ENCODE data around the gene DPYSL4.
"Not testable (repeated sequence)": the region's sequence is repeated elsewhere in the genome, so short reads cannot be mapped to it uniquely, and the experiment has no call there.

DPYSL4 gene

GRCh38 chr10:132150777-132151176 lies 36.0 kb upstream of the DPYSL4 start:
- no peak for DNase-seq

DNA sequence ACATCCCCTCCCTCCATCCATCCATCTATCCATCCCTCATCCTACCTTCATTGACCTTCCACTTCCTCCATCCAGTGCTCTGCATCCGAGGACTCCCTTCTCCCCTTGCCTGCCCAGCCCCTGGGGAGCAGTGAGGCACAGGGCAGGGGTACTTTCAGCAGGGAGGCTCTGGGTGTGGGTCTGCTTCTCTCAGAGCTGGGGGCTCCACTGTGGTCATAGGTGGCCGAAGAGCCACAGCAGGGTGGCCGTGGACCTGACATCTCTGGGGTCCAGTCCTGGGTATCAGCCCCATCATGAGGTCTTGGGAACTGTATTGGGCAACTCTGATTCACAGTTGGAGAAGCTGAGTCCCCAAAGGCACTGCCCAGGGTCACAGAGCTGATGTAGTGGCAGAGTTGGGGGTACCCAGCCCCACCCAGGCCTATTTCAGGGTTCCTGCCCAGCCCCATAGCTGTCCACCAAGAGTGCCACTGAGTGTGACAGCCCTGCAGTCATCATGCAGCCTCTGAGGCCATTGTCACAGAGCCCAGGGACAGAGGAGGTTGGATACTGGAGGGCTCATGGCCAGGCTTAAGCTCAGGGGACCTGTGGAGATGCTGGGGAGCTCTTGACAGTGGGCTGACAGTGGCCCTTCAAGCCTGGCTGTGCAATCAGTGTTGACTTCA lies 35.3 kb upstream of the DPYSL4 start:
- DNase-seq: no peak

GRCh38 chr10:132151951-132152505 lies 34.7 kb upstream of the DPYSL4 start:
- no peak for DNase-seq

GRCh38 chr10:132152896-132153580 lies 33.7 kb upstream of the DPYSL4 start:
- DNase-seq: no peak

- DNase-seq: no peak
Observed at GRCh38 chr10:132153616-132154217, 33.0 kb upstream of the DPYSL4 start.

GRCh38 chr10:132154440-132154839 lies 32.3 kb upstream of the DPYSL4 start:
- DNase-seq: no peak

DNA sequence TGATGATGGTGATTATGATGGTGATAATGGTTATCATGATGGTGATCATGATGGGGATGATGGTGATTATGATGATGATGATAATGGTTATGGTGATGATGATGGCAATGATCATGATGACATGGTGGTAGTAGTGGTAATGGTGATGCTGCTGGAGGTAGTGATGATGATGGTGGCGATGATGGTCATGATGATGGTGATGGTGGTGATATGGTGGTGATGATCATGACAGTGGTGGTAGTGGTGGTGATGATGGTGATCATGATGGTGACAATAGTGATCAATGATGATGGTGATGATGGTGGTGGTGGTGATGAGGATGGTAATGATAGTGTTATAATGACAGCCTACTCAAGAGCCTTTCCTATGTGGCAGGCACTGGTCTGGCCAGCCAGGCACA lies 31.8 kb upstream of the DPYSL4 start:
- no peak for DNase-seq

DNA sequence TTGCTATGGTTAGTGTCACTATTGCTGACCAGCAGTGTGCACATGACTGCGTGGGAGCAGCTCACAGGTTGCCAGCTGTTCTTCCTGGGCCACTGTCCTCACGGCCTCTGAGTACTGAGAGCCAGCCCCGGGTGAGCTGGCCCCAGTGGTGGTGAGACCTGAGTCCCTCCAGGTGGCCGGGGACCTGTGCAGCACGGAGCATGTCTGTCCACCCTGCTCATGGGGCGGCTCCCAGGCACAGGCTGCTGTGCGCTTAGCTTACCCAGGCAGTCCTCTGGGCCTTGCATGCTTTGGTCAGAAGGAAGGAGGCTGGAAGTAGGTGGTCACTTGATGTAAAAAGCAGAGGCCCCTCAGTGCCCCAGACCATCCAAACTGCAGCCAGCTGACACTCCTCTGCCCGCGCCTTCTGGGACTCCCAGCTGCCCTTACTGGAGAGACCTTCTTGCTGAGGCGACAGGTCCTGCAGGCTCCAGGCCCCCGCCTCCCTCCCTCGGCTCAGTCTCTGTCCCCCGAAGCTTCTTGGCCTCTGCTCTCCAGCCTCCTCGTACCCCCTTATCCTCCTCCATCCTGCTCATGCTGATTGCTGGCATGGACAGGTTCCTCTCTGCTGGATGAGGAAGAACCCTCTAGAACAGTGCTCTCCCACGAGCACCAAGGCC lies 30.9 kb upstream of the DPYSL4 start:
- no peak for DNase-seq

- DNase-seq: no peak
Observed at GRCh38 chr10:132156382-132156781, 30.4 kb upstream of the DPYSL4 start.

GRCh38 chr10:132157101-132157500 lies 29.6 kb upstream of the DPYSL4 start:
- DNase-seq: no peak

DNA sequence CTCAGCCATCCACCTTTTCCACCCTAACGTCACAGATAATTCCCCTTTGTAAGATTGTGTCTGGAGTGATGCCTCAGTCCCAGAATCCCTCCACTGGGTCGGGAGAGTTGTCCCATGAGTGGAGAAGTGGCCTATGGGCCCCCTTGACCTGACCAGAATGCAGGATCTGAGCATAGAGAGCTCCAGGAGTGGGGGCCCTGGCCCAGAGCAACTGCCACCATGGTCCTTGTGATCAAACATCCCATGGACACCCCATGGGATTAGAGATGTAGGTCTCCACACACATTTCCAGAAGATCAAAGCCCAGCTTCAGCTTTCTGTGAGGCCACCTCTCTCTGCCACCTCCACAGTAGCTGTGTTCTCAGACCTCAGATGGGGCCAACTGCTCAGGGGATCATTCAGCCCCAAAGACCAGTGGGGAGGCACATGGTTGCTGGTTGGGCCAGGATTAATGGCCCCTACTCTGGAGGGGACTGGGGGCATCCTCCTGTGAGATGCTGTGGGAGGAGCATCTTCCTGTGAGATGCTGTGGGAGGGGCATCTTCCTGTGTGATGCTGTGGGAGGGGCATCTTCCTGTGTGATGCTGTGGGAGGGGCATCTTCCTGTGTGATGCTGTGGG lies 28.5 kb upstream of the DPYSL4 start:
- DNase-seq: no peak

DNA sequence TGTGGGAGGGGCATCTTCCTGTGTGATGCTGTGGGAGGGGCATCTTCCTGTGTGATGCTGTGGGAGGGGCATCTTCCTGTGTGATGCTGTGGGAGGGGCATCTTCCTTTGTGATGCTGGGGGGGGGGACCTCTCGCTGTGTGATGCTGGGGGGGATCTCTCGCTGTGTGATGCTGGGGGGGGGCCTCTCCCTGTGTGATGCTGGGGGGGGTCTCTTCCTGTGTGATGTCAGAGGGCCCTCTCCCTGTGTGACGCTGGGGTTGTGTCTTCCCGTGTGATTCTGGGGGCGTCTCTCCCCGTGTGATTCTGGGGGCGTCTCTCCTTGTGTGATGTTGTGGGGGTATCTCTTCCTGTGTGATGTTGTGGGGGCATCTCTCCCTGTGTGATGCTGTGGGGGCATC lies 27.9 kb upstream of the DPYSL4 start:
- no peak for DNase-seq

- DNase-seq: not testable (repeated sequence)
Observed at GRCh38 chr10:132159302-132160230, 27.2 kb upstream of the DPYSL4 start.

GRCh38 chr10:132160231-132160630 lies 26.5 kb upstream of the DPYSL4 start:
- not testable (repeated sequence) for DNase-seq

DNA sequence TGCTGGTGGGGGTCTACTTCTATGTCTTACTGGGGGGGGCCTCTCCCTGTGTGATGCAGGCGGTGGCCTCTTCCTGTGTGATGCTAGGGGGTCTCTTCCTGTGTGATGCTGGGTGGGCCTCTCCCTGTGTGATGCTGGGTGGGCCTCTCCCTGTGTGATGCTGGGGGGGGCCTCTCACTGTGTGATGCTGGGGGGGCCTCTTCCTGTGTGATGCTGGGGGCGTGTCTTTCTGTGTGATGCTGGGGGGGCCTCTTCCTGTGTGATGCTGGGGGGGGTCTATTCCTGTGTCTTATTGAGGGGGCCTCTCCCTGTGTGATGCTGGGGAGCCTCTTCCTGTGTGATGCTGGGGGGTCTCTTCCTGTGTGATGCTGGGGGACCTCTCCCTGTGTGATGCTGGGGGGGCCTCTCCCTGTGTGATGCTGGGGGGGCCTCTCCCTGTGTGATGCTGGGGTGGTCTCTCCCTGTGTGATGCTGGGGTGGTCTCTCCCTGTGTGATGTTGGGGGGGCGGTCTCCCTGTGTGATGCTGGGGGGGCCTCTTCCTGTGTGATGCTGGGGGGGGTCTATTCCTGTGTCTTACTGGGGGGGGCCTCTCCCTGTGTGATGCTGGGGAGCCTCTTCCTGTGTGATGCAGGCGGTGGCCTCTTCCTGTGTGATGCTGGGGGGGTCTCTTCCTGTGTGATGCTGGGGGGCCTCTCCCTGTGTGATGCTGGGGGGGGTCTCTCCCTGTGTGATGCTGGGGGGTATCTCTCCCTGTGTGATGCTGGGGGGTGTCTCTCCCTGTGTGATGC lies 25.7 kb upstream of the DPYSL4 start:
- not testable (repeated sequence) for DNase-seq

GRCh38 chr10:132162021-132162531 lies 24.7 kb upstream of the DPYSL4 start:
- DNase-seq: no peak

GRCh38 chr10:132162590-132163277 lies 24.0 kb upstream of the DPYSL4 start:
- DNase-seq: no peak

DNA sequence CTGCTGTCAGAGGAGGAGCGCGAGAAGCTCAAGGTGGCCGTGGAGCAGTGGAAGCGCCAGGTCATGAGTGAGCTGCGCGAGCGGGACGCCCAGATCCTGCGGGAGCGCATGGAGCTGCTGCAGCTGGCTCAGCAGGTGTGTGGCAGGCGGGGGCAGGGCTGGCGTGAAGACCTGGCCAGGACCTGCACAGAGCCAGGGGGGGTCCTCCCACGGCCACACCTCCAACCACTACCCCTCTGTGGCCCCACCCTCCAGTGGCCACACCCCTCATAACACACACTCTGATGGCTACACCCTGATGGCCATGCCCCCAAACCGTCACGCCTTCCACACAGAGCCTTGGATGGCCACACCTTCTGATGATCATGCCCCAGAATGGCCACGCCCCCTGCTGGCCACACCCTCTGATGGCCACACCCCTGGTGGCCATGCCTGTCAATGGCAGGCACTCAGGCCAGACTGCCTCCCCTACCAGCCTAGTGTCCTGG lies 23.4 kb upstream of the DPYSL4 start:
- no peak for DNase-seq

- DNase-seq: no peak
Observed at GRCh38 chr10:132163826-132164515, 22.8 kb upstream of the DPYSL4 start.
